ENCODE results near the gene C4orf36.

The C4orf36 gene

GRCh38 chr4:86840858-86841257 is 51.4 kb downstream of the C4orf36 start:
- H3K18ac ChIP-seq (ENCODE audit: low read depth in 1 of 2, low read length in 2 of 2): no peak overlapping the region
- no peak for DNase-seq

GRCh38 chr4:86837691-86838503 is 54.3 kb downstream of the C4orf36 start:
- Histone ChIP-seq H4K91ac (ENCODE audit: low read length) (no peak overlapping the region), H3K79me1 (replicated peaks; ENCODE audit: low read length, poor library complexity, severe bottlenecking) (no peaks in the 10 kb centered on the region), H2BK15ac (ENCODE audit: low read depth, poor library complexity, severe bottlenecking) (no peak overlapping the region), H2AFZ (ENCODE audit: low read depth, low read length) (no peak overlapping the region), H4K8ac (ENCODE audit: low read length) (no peak overlapping the region), H2BK12ac (ENCODE audit: low read length in 2 of 2) (no peak overlapping the region), H3K9ac (ENCODE audit: low read length) (no peak overlapping the region), H3K14ac (ENCODE audit: low read length in 2 of 2) (no peak overlapping the region), H2BK5ac (ENCODE audit: low read depth, low read length, poor library complexity, severe bottlenecking) (no peak overlapping the region), H3K23ac (ENCODE audit: low read length in 2 of 2) (no peak overlapping the region), H2BK120ac (ENCODE audit: low read depth, low read length) (no peak overlapping the region), H3K9me3 (ENCODE audit: control insufficient read depth, low read length) (no peaks in the 10 kb centered on the region), H2AK5ac (ENCODE audit: low read length, severe bottlenecking) (no peak overlapping the region), H3K4ac (ENCODE audit: low read depth in 1 of 2, low read length in 2 of 2) (no peak overlapping the region), H3K4me1 (ENCODE audit: control insufficient read depth, insufficient read depth, low read depth, low read length) (peaks cover 2% of the 10 kb centered on the region), H3K18ac (ENCODE audit: low read depth in 1 of 2, low read length in 2 of 2) (no peak overlapping the region), H3K4me2 (ENCODE audit: low read length, poor library complexity, severe bottlenecking) (no peak overlapping the region), H3K27ac (ENCODE audit: low read length, poor library complexity, severe bottlenecking) (no peak overlapping the region), H3K36me3 (ENCODE audit: control insufficient read depth in 1 of 2, insufficient read depth in 2 of 2, low read depth in 1 of 2, low read length in 2 of 2) (no peaks in the 10 kb centered on the region), H3K27me3 (ENCODE audit: control insufficient read depth in 1 of 2, insufficient read depth in 1 of 2, low read length in 2 of 2) (no peaks in the 10 kb centered on the region), H3K4me3 (ENCODE audit: insufficient read depth in 1 of 2, low read depth in 1 of 2, low read length in 2 of 2) (no peak overlapping the region)
- WGBS: 77% methylated on average over 3 of the region's 5 CpGs
- peak; percentile 65 for DNase-seq

More at GRCh38 chr4:86840858-86841257, 51.4 kb downstream of the C4orf36 start:
- H4K91ac ChIP-seq (ENCODE audit: low read length): no peak overlapping the region
- no peaks in the 10 kb centered on the region for H3K79me1 ChIP-seq (replicated peaks; ENCODE audit: low read length, poor library complexity, severe bottlenecking)
- no peak overlapping the region for H3K27ac ChIP-seq (ENCODE audit: low read length, poor library complexity, severe bottlenecking)
- no peak overlapping the region for H2AFZ ChIP-seq (ENCODE audit: low read depth, low read length)
- H2BK15ac ChIP-seq (ENCODE audit: low read depth, poor library complexity, severe bottlenecking): no peak overlapping the region
- no peak overlapping the region for H2BK12ac ChIP-seq (ENCODE audit: low read length in 2 of 2)
- H3K23ac ChIP-seq (ENCODE audit: low read length in 2 of 2): no peak overlapping the region
- H3K14ac ChIP-seq (ENCODE audit: low read length in 2 of 2): no peak overlapping the region
- H3K9ac ChIP-seq (ENCODE audit: low read length): no peak overlapping the region
- no peaks in the 10 kb centered on the region for H3K9me3 ChIP-seq (ENCODE audit: control insufficient read depth, low read length)
- no peak overlapping the region for H2BK5ac ChIP-seq (ENCODE audit: low read depth, low read length, poor library complexity, severe bottlenecking)
- H2AK5ac ChIP-seq (ENCODE audit: low read length, severe bottlenecking): no peak overlapping the region
- H3K4me2 ChIP-seq (ENCODE audit: low read length, poor library complexity, severe bottlenecking): no peak overlapping the region
- no peak overlapping the region for H3K4me3 ChIP-seq (ENCODE audit: insufficient read depth in 1 of 2, low read depth in 1 of 2, low read length in 2 of 2)
- no peaks in the 10 kb centered on the region for H3K4me1 ChIP-seq (ENCODE audit: control insufficient read depth, insufficient read depth, low read depth, low read length)
- no peaks in the 10 kb centered on the region for H3K36me3 ChIP-seq (ENCODE audit: control insufficient read depth in 1 of 2, insufficient read depth in 2 of 2, low read depth in 1 of 2, low read length in 2 of 2)
- no peak overlapping the region for H4K8ac ChIP-seq (ENCODE audit: low read length)
- no peak overlapping the region for H2BK120ac ChIP-seq (ENCODE audit: low read depth, low read length)
- H3K27me3 ChIP-seq (ENCODE audit: control insufficient read depth in 1 of 2, insufficient read depth in 1 of 2, low read length in 2 of 2): no peaks in the 10 kb centered on the region
- no CpG with 5 or more reads among the region's 1 CpG for WGBS
- no peak overlapping the region for H3K4ac ChIP-seq (ENCODE audit: low read depth in 1 of 2, low read length in 2 of 2)

GRCh38 chr4:86835677-86836076 is 56.5 kb downstream of the C4orf36 start:
- Histone ChIP-seq H3K79me1 (replicated peaks; ENCODE audit: low read length, poor library complexity, severe bottlenecking) (no peaks in the 10 kb centered on the region), H3K23ac (ENCODE audit: low read length in 2 of 2) (no peak overlapping the region), H3K9ac (ENCODE audit: low read length) (no peak overlapping the region), H4K91ac (ENCODE audit: low read length) (no peak overlapping the region), H2BK15ac (ENCODE audit: low read depth, poor library complexity, severe bottlenecking) (no peak overlapping the region), H3K9me3 (ENCODE audit: control insufficient read depth, low read length) (no peaks in the 10 kb centered on the region), H3K18ac (ENCODE audit: low read depth in 1 of 2, low read length in 2 of 2) (no peak overlapping the region), H2AFZ (ENCODE audit: low read depth, low read length) (no peak overlapping the region), H3K4me2 (ENCODE audit: low read length, poor library complexity, severe bottlenecking) (no peak overlapping the region), H2BK5ac (ENCODE audit: low read depth, low read length, poor library complexity, severe bottlenecking) (no peak overlapping the region), H3K14ac (ENCODE audit: low read length in 2 of 2) (no peak overlapping the region), H3K4me3 (ENCODE audit: insufficient read depth in 1 of 2, low read depth in 1 of 2, low read length in 2 of 2) (no peak overlapping the region), H2BK12ac (ENCODE audit: low read length in 2 of 2) (peak overlapping the region in 1 of 2 experiments; percentile 60), H2AK5ac (ENCODE audit: low read length, severe bottlenecking) (no peak overlapping the region), H3K27ac (ENCODE audit: low read length, poor library complexity, severe bottlenecking) (no peak overlapping the region), H3K36me3 (ENCODE audit: control insufficient read depth in 1 of 2, insufficient read depth in 2 of 2, low read depth in 1 of 2, low read length in 2 of 2) (no peaks in the 10 kb centered on the region), H4K8ac (ENCODE audit: low read length) (no peak overlapping the region), H2BK120ac (ENCODE audit: low read depth, low read length) (no peak overlapping the region), H3K4ac (ENCODE audit: low read depth in 1 of 2, low read length in 2 of 2) (no peak overlapping the region), H3K27me3 (ENCODE audit: control insufficient read depth in 1 of 2, insufficient read depth in 1 of 2, low read length in 2 of 2) (no peaks in the 10 kb centered on the region), H3K4me1 (ENCODE audit: control insufficient read depth, insufficient read depth, low read depth, low read length) (peaks cover 4% of the 10 kb centered on the region)
- DNase-seq: no peak
- WGBS: 100% methylated on average over 1 of the region's 3 CpGs

- Histone ChIP-seq H4K8ac (ENCODE audit: low read length) (no peak overlapping the region), H3K27me3 (ENCODE audit: control insufficient read depth in 1 of 2, insufficient read depth in 1 of 2, low read length in 2 of 2) (no peaks in the 10 kb centered on the region), H2BK12ac (ENCODE audit: low read length in 2 of 2) (peak overlapping the region in 1 of 2 experiments; percentile 21), H3K79me1 (replicated peaks; ENCODE audit: low read length, poor library complexity, severe bottlenecking) (no peaks in the 10 kb centered on the region), H4K91ac (ENCODE audit: low read length) (no peak overlapping the region), H2BK15ac (ENCODE audit: low read depth, poor library complexity, severe bottlenecking) (no peak overlapping the region), H3K27ac (ENCODE audit: low read length, poor library complexity, severe bottlenecking) (no peak overlapping the region), H2BK120ac (ENCODE audit: low read depth, low read length) (no peak overlapping the region), H2AK5ac (ENCODE audit: low read length, severe bottlenecking) (no peak overlapping the region), H3K18ac (ENCODE audit: low read depth in 1 of 2, low read length in 2 of 2) (peak overlapping the region in 1 of 2 experiments; percentile 56), H3K4me1 (ENCODE audit: control insufficient read depth, insufficient read depth, low read depth, low read length) (peaks cover 4% of the 10 kb centered on the region), H3K23ac (ENCODE audit: low read length in 2 of 2) (no peak overlapping the region), H3K14ac (ENCODE audit: low read length in 2 of 2) (peak overlapping the region in 1 of 2 experiments; percentile 23), H2AFZ (ENCODE audit: low read depth, low read length) (no peak overlapping the region), H3K4me3 (ENCODE audit: insufficient read depth in 1 of 2, low read depth in 1 of 2, low read length in 2 of 2) (no peak overlapping the region), H3K9me3 (ENCODE audit: control insufficient read depth, low read length) (no peaks in the 10 kb centered on the region), H2BK5ac (ENCODE audit: low read depth, low read length, poor library complexity, severe bottlenecking) (no peak overlapping the region), H3K36me3 (ENCODE audit: control insufficient read depth in 1 of 2, insufficient read depth in 2 of 2, low read depth in 1 of 2, low read length in 2 of 2) (no peaks in the 10 kb centered on the region), H3K4ac (ENCODE audit: low read depth in 1 of 2, low read length in 2 of 2) (no peak overlapping the region), H3K4me2 (ENCODE audit: low read length, poor library complexity, severe bottlenecking) (no peak overlapping the region), H3K9ac (ENCODE audit: low read length) (no peak overlapping the region)
- WGBS: 75% methylated on average over 3 of the region's 3 CpGs
- DNase-seq: peak; percentile 89
Observed at GRCh38 chr4:86834901-86835300, 57.3 kb downstream of the C4orf36 start.

Data from mesenchymal stem cell (in vitro differentiated cells and primary cell).